Endothelial cell of umbilical vein (primary cell): ENCODE measurements around the gene PI4K2B. TPM values are rescaled to one million over a fixed set of nuclear protein-coding genes. Genes with fewer than 3 reads are reported as not detected.

Source experiments
- BruUV-seq: library from RNA; stranded (reverse); fragments of 400-500 nt; replicated peaks from 2 replicates; lab custom pipeline; 2021; lab: Mats Ljungman, UMichigan
- CTCF ChIA-PET: fragments of 300-600, 350-600 bp; sonication (Branson Sonifier 250); formaldehyde crosslinking; loops from one replicate; lab custom pipeline; 2021; ENCODE audit warnings: antibody characterized with exemption, inconsistent platforms; lab: Charles Lee
- POLR2A ChIA-PET: fragments of 300-600, 350-600 bp; sonication (Branson Sonifier 250); formaldehyde crosslinking; loops from one replicate; lab custom pipeline; 2021; ENCODE audit warnings: antibody characterized with exemption, inconsistent platforms; lab: Charles Lee
- DNase-seq: peaks from one replicate; pipeline ENCODE4 v3.0.0-alpha.2; 2011; ENCODE audit warnings: low read depth, low spot score
- FAIRE-seq: peaks from 2 replicates; lab custom pipeline; 2011; peaks lifted over from hg19 to GRCh38; lab: Jason Lieb, UNC
- H2AFZ ChIP-seq: 2 replicates; pipeline ENCODE4 v1.6.0; 2012; ENCODE audit warnings: low read depth, low read length, control low read depth, inconsistent platforms
- H3K27ac ChIP-seq: 2 replicates; pipeline ENCODE4 v1.5.1; 2011; ENCODE audit warnings: low read depth, mild to moderate bottlenecking, control low read depth, low read length, moderate library complexity; ENCODE audit not compliant: insufficient read depth
- H3K27me3 ChIP-seq, 2 experiments: 2 replicates each; pipeline versions ENCODE4 v1.6.0 to v1.6.1; 2011; ENCODE audit warnings: low read length in 2 of 2, mixed read lengths in 1 of 2; ENCODE audit not compliant: control insufficient read depth in 2 of 2, insufficient read depth in 2 of 2
- H3K36me3 ChIP-seq, 2 experiments: 2 replicates in 1 of 2; 3 replicates in 1 of 2; pipeline ENCODE4 v1.5.1; 2011; ENCODE audit warnings: low read length in 2 of 2, mild to moderate bottlenecking in 1 of 2, moderate library complexity in 1 of 2; ENCODE audit not compliant: control insufficient read depth in 2 of 2, insufficient read depth in 2 of 2; ENCODE audit errors: extremely low read depth in 1 of 2
- H3K4me1 ChIP-seq: 3 replicates; pipeline ENCODE4 v1.5.1; 2011; ENCODE audit warnings: mild to moderate bottlenecking, low read length; ENCODE audit not compliant: control insufficient read depth, insufficient read depth; ENCODE audit errors: extremely low read depth
- H3K4me2 ChIP-seq: 2 replicates; pipeline ENCODE4 v1.6.1; 2011; ENCODE audit warnings: low read length, control low read depth, mixed read lengths; ENCODE audit not compliant: insufficient read depth
- H3K4me3 ChIP-seq, 3 experiments: fragments of 200-600 bp in 1 of 3; sonication (generic), shearing (Covaris generic) in 1 of 3; replicated peaks in 1 of 3; 2 replicates each; pipeline ENCODE4 v1.5.1; 2011 to 2016; ENCODE audit warnings: control low read depth in 3 of 3, low read length in 3 of 3, mild to moderate bottlenecking in 2 of 3, inconsistent platforms in 1 of 3, low read depth in 1 of 3, moderate library complexity in 1 of 3; ENCODE audit not compliant: insufficient read depth in 1 of 3
- H3K79me2 ChIP-seq: 2 replicates; pipeline ENCODE4 v1.6.0; 2012; ENCODE audit warnings: low read length, inconsistent platforms; ENCODE audit not compliant: control insufficient read depth, insufficient read depth
- H3K9ac ChIP-seq: replicated peaks from 2 replicates; pipeline ENCODE3; 2011; ENCODE audit warnings: low read length, control low read depth; ENCODE audit not compliant: insufficient read depth; ENCODE audit errors: extremely low read depth
- H3K9me1 ChIP-seq: replicated peaks from 3 replicates; pipeline ENCODE4 v1.6.0; 2011; ENCODE audit warnings: mild to moderate bottlenecking, low read length; ENCODE audit not compliant: control insufficient read depth, insufficient read depth; ENCODE audit errors: extremely low read depth
- H3K9me3 ChIP-seq: replicated peaks from 2 replicates; pipeline ENCODE4 v1.5.1; 2012; ENCODE audit warnings: low read length, inconsistent platforms; ENCODE audit not compliant: control insufficient read depth, insufficient read depth
- H4K20me1 ChIP-seq: replicated peaks from 2 replicates; pipeline ENCODE3; 2011; ENCODE audit warnings: mild to moderate bottlenecking, low read length; ENCODE audit not compliant: control insufficient read depth, insufficient read depth; ENCODE audit errors: extremely low read depth
- EZH2 ChIP-seq: IDR thresholded peaks from 2 replicates; pipeline ENCODE4 v1.6.1; 2012; ENCODE audit warnings: borderline replicate concordance, low read depth, mild to moderate bottlenecking, moderate library complexity, low read length, inconsistent platforms; ENCODE audit not compliant: severe bottlenecking
- MYC ChIP-seq: IDR thresholded peaks from one replicate; pipeline ENCODE4 v1.6.1; 2011; ENCODE audit warnings: mild to moderate bottlenecking, low read depth, low read length
- POLR2A ChIP-seq: IDR thresholded peaks from 2 replicates; pipeline ENCODE4 v1.6.1; 2012; ENCODE audit warnings: low read depth, mild to moderate bottlenecking, control low read depth, low read length
- dilution Hi-C: fragments of 300-500 bp; cut with MboI; formaldehyde crosslinking; loops from one replicate; pipeline ENCODE4 v1.15.0; 2019; ENCODE audit warnings: low sequenced_read_pairs; ENCODE audit not compliant: extremely low pct_ligation_motif_present
- intact Hi-C: fragments of 100-400 bp; cut with micrococcal nuclease; formaldehyde crosslinking; loops from one replicate; pipeline ENCODE4 v1.10.0; 2022
- polyA plus RNA-seq, 4 experiments: library from polyadenylated mRNA; depleted of rRNA in 3 of 4; stranded (reverse) in 3 of 4; unstranded in 1 of 4; fragments of >200 nt; gene quantifications; 2 replicates each; pipeline versions ENCODE4 v1.2.1 to v1.2.3, GENCODE V29; 2011 to 2012; ENCODE audit warnings: missing spikeins in 1 of 4
- total RNA-seq: library from RNA; stranded (reverse); gene quantifications from 2 replicates; pipeline ENCODE4 v1.2.3, GENCODE V29; 2021
- TF ChIP-seq, protein P1 (sequence below), 2 donors: IDR thresholded peaks; 1 replicate in 1 of 2; 2 replicates in 1 of 2; pipeline ENCODE4 v1.5.1; 2011; ENCODE audit warnings: low read length in 2 of 2, mild to moderate bottlenecking in 2 of 2, moderate library complexity in 2 of 2, control low read depth in 1 of 2, inconsistent platforms in 1 of 2, low read depth in 1 of 2; ENCODE audit not compliant: insufficient read depth in 1 of 2; ENCODE audit errors: extremely low read depth in 1 of 2

Gene PI4K2B
- total and polyA plus RNA-seq, 2 donors (not counting 3 experiments of a cell fraction or from before 2014, with no cell fraction given) = 3.5 to 19.3 TPM

- peak overlapping the region; percentile 65 for H3K9ac ChIP-seq
- peak overlapping the region; percentile 86 for H2AFZ ChIP-seq
- H3K4me1 ChIP-seq = peaks cover 8% of the 10 kb centered on the region
- TF ChIP-seq, protein P1, sequence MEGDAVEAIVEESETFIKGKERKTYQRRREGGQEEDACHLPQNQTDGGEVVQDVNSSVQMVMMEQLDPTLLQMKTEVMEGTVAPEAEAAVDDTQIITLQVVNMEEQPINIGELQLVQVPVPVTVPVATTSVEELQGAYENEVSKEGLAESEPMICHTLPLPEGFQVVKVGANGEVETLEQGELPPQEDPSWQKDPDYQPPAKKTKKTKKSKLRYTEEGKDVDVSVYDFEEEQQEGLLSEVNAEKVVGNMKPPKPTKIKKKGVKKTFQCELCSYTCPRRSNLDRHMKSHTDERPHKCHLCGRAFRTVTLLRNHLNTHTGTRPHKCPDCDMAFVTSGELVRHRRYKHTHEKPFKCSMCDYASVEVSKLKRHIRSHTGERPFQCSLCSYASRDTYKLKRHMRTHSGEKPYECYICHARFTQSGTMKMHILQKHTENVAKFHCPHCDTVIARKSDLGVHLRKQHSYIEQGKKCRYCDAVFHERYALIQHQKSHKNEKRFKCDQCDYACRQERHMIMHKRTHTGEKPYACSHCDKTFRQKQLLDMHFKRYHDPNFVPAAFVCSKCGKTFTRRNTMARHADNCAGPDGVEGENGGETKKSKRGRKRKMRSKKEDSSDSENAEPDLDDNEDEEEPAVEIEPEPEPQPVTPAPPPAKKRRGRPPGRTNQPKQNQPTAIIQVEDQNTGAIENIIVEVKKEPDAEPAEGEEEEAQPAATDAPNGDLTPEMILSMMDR (IDR thresholded peaks at IDR 0.05; ENCODE audit: extremely low read depth in 1 of 2, insufficient read depth in 1 of 2, low read depth in 1 of 2, low read length in 2 of 2) = peak; percentile 20 to 37
- TF ChIP-seq POLR2A (no peak), EZH2 (no peak), MYC (no peak)
- POLR2A ChIA-PET = no interaction called here
- TSS peak; percentile 43 for BruUV-seq
- H3K36me3 ChIP-seq = no peaks in the 10 kb centered on the region
- intact Hi-C loops (loop anchor here (1.0 to 5.0 kb wide), 6 partner anchors 62 to 242 kb away; partner anchors contain the start of genes ANAPC4, SEPSECS and ZCCHC4), dilution Hi-C loops (no loop called here)
- H3K27me3 ChIP-seq = no peaks in the 10 kb centered on the region
- H3K9me1 ChIP-seq = no peaks in the 10 kb centered on the region
- no peaks in the 10 kb centered on the region for H3K9me3 ChIP-seq
- CTCF ChIA-PET = interaction anchor here (0.6 to 5.7 kb wide), 18 partner anchors 12 to 255 kb away, joined by 3 to 71 read pairs (median 4); partner anchors contain the start of genes SEPSECS and ZCCHC4
- FAIRE-seq (peak; percentile 81), DNase-seq (peak; percentile 92)
- no peaks in the 10 kb centered on the region for H4K20me1 ChIP-seq
- peak overlapping the region; percentile 49 to 77 (median 57) for H3K4me3 ChIP-seq
- H3K4me2 ChIP-seq = peak overlapping the region; percentile 94
- peak overlapping the region; percentile 62 for H3K27ac ChIP-seq
- H3K79me2 ChIP-seq = peaks cover 27% of the 10 kb centered on the region
Measured at GRCh38 chr4:25234390-25235370, 847 bp downstream of the PI4K2B start.
